Duodenal mucosa (tissue), 2 donors: ENCODE results near the gene COL5A3.
"Not testable (repeated sequence)": the region's sequence is repeated elsewhere in the genome, so short reads cannot be mapped to it uniquely, and the experiment has no call there.

Source experiments
- H3K27ac ChIP-seq: one replicate; pipeline ENCODE4 v1.7.0; 2013; ENCODE audit warnings: low read depth, low read length
- H3K27me3 ChIP-seq, 2 donors: one replicate each; pipeline ENCODE4 v1.7.0; 2013; ENCODE audit warnings: low read length in 2 of 2, control low read depth in 1 of 2; ENCODE audit not compliant: insufficient read depth in 2 of 2, control insufficient read depth in 1 of 2
- H3K36me3 ChIP-seq, 2 donors: one replicate each; pipeline ENCODE4 v1.7.0; 2013; ENCODE audit warnings: low read length in 2 of 2, control low read depth in 1 of 2; ENCODE audit not compliant: insufficient read depth in 2 of 2, control insufficient read depth in 1 of 2
- H3K4me1 ChIP-seq, 2 donors: one replicate each; pipeline ENCODE4 v1.7.0; 2013; ENCODE audit warnings: low read length in 2 of 2, control low read depth in 1 of 2; ENCODE audit not compliant: insufficient read depth in 2 of 2, control insufficient read depth in 1 of 2
- H3K4me3 ChIP-seq, 2 donors: one replicate each; pipeline ENCODE4 v1.7.0; 2013; ENCODE audit warnings: low read length in 2 of 2, low read depth in 1 of 2
- H3K9ac ChIP-seq, 2 donors: one replicate each; pipeline ENCODE4 v1.7.0; 2013; ENCODE audit warnings: low read length in 2 of 2, low read depth in 1 of 2
- H3K9me3 ChIP-seq, 2 donors: one replicate each; pipeline ENCODE4 v1.7.0; 2013; ENCODE audit warnings: low read length in 2 of 2, control low read depth in 1 of 2; ENCODE audit not compliant: control insufficient read depth in 1 of 2

Gene COL5A3

DNA sequence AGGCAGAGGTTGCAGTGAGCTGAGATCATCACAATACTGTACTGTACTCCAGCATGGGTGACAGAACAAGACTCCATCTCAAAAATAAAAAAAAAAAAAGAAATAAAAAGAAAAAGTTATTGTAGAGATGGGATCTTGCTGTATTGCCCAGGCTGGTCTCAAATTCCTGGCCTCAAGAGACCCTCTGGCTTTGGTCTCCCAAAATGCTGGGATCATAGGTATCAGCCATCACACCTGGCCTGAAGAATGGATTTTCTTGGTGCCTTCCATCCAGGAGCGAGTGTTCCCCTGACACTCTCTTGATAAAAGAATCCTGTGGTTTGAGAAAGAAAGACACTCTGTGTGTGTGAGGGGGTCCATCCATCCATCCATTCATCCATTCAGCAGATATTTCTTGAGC lies 78.7 kb downstream of the COL5A3 start:
- H3K27me3 ChIP-seq: peaks cover 19 to 29% of the 10 kb centered on the region in 2 donors
- no peaks in the 10 kb centered on the region for H3K9me3 ChIP-seq
- no peaks in the 10 kb centered on the region for H3K36me3 ChIP-seq
- H3K27ac ChIP-seq: no peak overlapping the region
- no peaks in the 10 kb centered on the region for H3K4me1 ChIP-seq
- no peak overlapping the region for H3K9ac ChIP-seq
- H3K4me3 ChIP-seq: no peak overlapping the region

DNA sequence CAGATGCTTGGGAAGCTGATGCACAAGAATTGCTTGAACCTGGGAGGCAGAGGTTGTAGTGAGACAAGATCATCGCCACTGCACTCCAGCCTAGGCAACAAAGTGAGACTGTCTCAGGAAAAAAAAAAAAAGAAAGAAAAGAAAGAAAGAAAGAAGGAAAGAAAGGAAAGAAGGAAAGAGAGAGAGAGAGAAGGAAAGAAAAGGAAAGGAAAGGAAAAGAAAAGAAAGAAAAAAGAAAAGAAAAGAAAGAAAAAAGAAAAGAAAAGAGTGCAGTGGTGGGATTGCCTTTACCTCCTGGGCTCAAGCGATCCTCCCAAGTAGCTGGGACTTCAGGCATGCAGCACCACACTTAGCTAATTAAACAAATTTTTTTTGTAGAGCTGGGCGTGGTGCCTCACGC lies 86.9 kb downstream of the COL5A3 start:
- Histone ChIP-seq H3K4me3 (no peak overlapping the region), H3K4me1 (no peaks in the 10 kb centered on the region), H3K27me3 (no peaks in the 10 kb centered on the region), H3K9me3 (no peaks in the 10 kb centered on the region), H3K36me3 (no peaks in the 10 kb centered on the region), H3K27ac (no peak overlapping the region), H3K9ac (no peak overlapping the region)

DNA sequence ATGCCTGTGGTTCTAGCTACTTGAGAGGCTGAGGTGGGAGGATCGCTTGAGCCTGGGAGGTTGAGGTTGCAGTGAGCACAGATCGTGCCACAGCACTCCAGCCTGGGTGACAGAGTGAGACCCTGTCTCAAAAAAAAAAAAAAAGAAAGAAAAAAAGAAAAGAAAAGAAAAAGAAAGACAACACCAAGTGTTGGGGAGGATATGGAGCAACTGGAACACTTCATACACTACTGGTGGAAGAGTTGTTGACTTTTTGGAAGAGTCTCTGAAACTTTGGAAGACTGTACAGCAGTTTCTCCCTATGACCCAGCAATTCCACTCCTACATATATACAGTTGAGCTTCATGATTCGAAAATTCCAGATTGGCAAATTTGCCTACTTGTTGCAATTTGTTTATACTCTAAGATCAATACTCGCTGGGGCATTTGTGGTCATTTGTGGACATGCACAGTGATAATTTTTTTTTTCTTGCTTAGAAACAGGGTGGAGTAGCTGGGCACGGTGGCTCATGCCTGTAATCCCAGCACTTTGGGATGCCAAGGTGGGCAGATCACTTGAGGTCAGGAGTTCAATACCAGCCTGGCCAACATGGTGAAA lies 87.4 kb downstream of the COL5A3 start:
- not testable (repeated sequence) for H3K27ac ChIP-seq, H3K9me3 ChIP-seq, H3K4me1 ChIP-seq, H3K27me3 ChIP-seq, H3K4me3 ChIP-seq, H3K9ac ChIP-seq, H3K36me3 ChIP-seq

DNA sequence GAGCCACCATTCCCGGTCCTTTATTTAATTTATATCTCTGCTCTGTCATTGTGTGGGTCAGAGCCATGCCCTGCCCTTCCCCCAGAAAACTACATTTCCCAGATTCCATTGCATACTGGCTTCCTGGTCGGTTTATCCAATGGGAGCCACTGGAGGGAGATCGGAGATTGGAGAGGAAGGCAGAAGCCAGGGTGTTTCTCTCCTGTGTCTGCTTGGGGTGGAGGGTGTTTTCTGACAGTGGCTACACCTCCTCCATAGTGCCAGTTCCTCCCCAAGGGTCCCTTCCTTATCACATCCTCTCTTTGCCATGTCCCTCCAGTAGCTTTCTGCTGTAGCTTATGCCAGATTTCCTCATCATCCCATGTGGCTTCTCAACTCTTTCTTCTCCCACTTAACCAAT lies 93.0 kb downstream of the COL5A3 start:
- Histone ChIP-seq H3K36me3 (no peaks in the 10 kb centered on the region), H3K9ac (no peak overlapping the region), H3K27ac (no peak overlapping the region), H3K4me1 (peaks cover 0 to 4% of the 10 kb centered on the region in 2 donors), H3K9me3 (no peaks in the 10 kb centered on the region), H3K27me3 (peaks cover 8 to 15% of the 10 kb centered on the region in 2 donors), H3K4me3 (no peak overlapping the region)

DNA sequence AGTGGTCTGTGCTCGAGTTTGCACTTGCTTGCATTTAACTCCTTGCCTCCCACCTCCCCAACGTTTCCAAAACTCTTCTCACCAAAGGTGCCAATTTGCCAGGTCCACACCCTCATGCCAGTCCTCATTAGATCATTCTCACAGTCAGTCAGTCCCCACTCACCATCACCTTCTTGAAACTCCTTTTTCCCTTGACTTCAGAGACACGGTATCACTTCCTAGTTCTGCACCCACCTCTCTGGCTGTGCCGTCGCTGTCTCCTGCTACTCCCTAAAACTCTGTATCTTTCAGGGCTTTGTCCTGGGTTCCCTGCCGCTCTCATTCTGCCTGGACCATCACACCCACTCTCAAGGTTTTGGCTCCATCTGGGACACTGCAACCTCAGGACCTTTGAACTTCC lies 93.6 kb downstream of the COL5A3 start:
- H3K9me3 ChIP-seq: no peaks in the 10 kb centered on the region
- no peak overlapping the region for H3K27ac ChIP-seq
- H3K27me3 ChIP-seq: peaks cover 13 to 21% of the 10 kb centered on the region in 2 donors
- no peak overlapping the region for H3K4me3 ChIP-seq
- H3K36me3 ChIP-seq: no peaks in the 10 kb centered on the region
- no peak overlapping the region for H3K9ac ChIP-seq
- H3K4me1 ChIP-seq: peaks cover 0 to 4% of the 10 kb centered on the region in 2 donors

DNA sequence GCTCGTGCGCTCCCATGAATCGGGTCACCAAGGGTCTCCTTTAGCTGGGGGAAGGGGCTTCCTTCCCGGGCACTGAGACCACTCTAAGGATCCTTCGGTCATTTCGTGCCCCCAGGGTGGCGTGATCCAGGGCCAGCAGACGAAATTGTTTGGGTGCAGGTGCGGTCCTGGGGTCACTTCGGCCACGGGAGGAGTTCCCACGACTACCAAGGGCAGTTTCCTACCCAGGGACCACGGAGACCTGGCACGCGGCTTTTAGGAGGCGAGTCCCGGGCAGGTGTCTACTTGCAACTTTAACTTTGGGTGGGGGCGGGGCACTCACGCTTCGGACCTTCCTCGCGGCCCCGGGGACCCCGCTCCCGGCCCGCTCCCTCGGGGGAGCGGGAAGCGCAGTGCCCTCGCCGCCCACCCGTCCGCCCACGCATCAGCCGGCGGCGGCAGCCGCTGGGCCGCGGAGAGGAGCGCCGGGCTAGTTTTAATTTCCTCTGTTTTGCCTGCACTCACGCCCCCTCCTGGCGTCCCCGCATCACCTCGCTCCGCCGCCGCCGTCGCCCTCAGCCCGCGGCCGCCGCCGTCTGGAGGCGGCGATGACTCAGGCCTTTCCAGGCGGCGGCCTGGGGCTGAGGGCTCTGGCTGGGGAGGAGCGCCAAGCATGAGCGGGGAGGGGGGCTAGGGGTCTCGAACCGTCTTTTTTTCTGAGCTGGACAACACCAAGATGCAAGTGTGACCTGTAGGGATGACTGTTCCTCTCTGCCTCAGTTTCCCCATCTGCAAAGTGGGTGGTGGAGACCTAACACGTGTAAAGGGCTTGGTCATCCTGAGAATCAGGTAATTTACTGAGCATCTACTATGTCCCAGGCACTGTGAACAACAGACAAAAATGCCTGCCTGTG lies 95.7 kb downstream of the COL5A3 start:
- H3K9ac ChIP-seq: peak overlapping the region in 1 of 2 donors; percentile 25
- H3K4me1 ChIP-seq: peaks cover 0 to 4% of the 10 kb centered on the region in 2 donors
- no peaks in the 10 kb centered on the region for H3K9me3 ChIP-seq
- no peaks in the 10 kb centered on the region for H3K36me3 ChIP-seq
- peaks cover 24 to 29% of the 10 kb centered on the region in 2 donors for H3K27me3 ChIP-seq
- H3K4me3 ChIP-seq: peak overlapping the region; percentile 47 to 61
- no peak overlapping the region for H3K27ac ChIP-seq

DNA sequence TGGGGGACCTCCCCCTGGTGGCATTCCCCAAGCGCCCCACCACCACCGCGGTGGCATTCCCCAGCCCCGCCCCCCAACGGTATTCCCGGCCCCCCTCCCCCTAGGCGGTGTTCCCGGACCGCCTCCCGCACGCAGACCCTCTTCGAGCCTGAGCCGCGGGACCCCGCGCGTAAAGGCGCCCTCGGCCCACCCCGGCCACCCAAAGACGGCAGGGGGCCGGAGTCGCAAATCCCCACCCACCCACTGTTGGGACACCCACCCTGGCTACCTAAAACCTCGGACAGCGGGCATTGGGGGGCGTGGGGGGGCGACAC lies 96.3 kb downstream of the COL5A3 start:
- Histone ChIP-seq H3K4me3 (peak overlapping the region; percentile 47 to 61), H3K27ac (no peak overlapping the region), H3K27me3 (peaks cover 24 to 29% of the 10 kb centered on the region in 2 donors), H3K9ac (peak overlapping the region in 1 of 2 donors; percentile 25), H3K36me3 (no peaks in the 10 kb centered on the region), H3K4me1 (peaks cover 0 to 4% of the 10 kb centered on the region in 2 donors), H3K9me3 (no peaks in the 10 kb centered on the region)

DNA sequence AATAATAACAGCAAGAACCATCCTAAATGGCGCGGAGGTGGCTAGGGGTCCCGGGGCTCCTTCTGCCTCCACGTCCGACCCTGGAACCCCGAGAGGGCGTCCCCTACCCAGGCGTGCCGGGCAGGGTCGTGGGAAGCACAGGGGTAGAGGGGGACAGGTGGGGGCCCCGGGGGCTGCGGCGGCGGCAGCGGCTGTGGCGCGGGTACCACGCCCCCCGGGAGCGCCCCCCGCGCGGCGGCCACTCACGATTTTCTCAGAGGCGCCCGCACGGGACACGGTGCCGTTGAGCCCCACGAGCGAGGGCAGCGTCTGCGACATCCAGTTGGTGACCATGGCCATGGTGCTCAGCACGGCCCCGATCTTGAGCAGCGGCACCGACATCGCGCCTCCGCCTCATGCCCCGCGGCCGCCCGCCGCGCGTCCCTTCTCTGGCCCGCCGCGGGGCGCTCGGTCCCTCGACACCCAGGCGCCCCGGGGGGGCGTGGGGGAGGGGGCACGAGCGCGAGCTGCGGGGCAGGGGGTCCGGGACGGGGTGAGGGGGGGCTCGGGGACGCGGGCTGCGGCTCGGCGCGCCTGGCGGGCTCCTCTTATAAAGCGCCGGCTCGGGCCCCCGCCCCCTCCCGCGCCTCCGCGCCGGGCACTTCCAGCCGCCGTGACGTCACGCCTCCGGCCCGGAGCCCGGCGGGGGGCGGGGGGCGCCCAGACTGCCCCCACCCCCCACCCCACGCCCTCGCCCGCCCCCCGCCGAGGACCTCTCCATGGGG lies 96.9 kb downstream of the COL5A3 start:
- Histone ChIP-seq H3K27me3 (peaks cover 24 to 29% of the 10 kb centered on the region in 2 donors), H3K4me3 (no peak overlapping the region), H3K36me3 (no peaks in the 10 kb centered on the region), H3K9ac (no peak overlapping the region), H3K4me1 (peaks cover 0 to 4% of the 10 kb centered on the region in 2 donors), H3K27ac (no peak overlapping the region), H3K9me3 (no peaks in the 10 kb centered on the region)

DNA sequence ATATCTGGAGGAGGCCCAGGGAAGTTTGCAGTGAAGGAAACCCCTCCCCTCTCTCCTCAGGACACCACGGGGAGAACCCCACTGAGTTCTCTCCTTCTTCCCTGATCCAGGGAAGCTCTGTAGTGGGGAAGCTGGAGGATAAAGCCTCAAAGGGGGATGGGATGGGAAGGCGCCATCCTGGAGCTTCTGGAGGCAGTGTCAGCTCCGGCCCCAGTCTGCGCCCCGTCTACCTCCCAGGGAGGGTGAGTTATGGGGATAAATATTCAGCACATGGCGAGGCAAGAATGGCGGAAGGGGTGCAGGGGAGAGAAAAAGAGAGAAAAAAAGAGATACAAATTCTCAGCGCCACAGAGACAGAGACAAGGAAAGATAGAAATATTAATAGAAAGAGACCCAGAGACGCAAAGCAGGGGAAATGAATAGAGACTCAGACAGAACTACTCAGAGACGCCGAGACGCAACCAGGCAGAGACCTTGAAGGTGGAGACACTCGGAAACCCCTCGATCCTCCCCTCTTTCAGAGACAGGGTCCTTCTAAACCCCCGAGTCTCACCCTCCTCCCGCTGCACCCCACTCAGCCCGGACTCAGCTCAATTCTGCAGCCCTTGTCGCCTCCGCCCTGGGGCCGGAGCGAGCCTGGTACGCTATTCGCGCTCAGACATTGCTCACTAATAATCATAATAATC lies 97.6 kb downstream of the COL5A3 start:
- Histone ChIP-seq H3K27ac (no peak overlapping the region), H3K36me3 (no peaks in the 10 kb centered on the region), H3K9ac (no peak overlapping the region), H3K27me3 (peaks cover 24 to 29% of the 10 kb centered on the region in 2 donors), H3K4me3 (no peak overlapping the region), H3K4me1 (peaks cover 0 to 4% of the 10 kb centered on the region in 2 donors), H3K9me3 (no peaks in the 10 kb centered on the region)
